ENCODE results near the gene TJP2.

DNA sequence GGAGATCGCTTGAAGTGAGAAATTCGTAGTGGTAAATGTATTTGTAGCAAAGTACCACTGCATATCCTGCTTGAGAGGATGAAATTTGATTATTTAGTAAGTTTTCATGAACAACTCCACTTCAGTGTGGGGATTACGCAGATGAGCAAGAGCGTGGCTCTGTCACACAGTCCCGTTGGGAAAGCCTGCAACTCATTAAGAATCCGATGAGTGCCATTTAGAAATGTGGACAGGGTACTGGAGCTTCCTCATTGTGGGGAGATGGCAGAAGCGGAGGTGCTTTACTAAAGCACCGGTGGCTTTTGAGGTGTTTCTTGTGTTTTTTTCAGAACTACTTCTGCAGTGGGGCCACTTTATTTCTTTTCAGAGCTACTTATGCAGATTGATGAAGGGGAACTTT is 1.4 kb downstream of the TJP2 start:
- TF ChIP-seq CTCF (tag by site-specific recombination; IDR thresholded peaks at IDR 0.05) (no peak), ZNF639 (tag by site-specific recombination; IDR thresholded peaks at IDR 0.05) (no peak), ZNF211 (tag by site-specific recombination; IDR thresholded peaks at IDR 0.05; ENCODE audit: low read depth) (no peak), ZNF311 (tag by site-specific recombination; IDR thresholded peaks at IDR 0.05; ENCODE audit: borderline replicate concordance) (no peak), ELK4 (IDR thresholded peaks at IDR 0.05; ENCODE audit: borderline replicate concordance, low read depth, low read length) (no peak), KLF10 (tag by site-specific recombination; IDR thresholded peaks at IDR 0.05) (no peak), REST (tag by site-specific recombination; IDR thresholded peaks at IDR 0.05) (no peak), ZNF701 (tag by site-specific recombination; IDR thresholded peaks at IDR 0.05) (no peak)
